GM21737 (cell line): Measurements from ENCODE around the gene BAK1.

Experiments
- ATAC-seq: cut with Tn5 transposase; IDR thresholded peaks from one replicate; pipeline ENCODE4 v1.9.1; 2021; ENCODE audit warnings: mild to moderate bottlenecking, moderate library complexity; ENCODE audit not compliant: unreplicated experiment

BAK1 gene

DNA sequence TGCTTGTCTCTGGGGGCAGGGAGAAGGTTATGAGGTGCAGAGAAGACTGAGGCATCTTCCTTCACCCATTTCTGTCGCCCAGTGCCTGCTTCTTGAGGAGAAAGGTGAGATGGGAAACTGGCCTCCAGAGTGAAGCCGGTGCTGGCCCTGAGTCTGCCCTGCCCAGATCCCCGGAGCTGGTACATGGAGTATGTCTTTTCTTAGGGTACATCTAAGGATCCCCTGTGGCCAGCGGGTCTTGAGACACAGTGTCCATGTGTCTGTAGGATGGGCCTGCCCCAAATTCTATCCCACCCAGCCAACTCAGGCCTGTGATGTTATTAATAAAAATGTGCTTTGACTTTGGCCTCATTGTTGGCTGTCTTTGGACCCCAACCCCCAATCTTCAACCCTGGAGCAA is 8.8 kb upstream of the BAK1 start:
- no peak for ATAC-seq

DNA sequence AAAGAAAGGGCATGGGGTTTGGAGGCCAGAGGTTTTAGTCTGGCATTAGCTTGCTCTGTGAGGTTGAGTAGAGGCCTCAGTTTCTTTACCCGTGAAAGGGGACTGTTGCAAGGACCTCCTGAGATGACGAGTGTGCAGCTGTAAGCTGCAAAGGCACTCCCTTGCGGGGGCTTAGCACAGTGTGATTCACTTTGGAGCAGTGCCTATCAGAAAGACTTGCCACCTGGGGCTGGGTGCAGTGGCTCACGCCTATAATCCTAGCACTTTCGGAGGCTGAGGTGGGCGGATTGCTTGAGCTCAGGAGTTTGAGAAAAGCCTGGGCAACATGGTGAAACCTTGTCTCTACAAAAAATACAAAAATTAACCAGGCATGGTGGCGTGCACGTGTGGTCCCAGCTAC is 7.5 kb upstream of the BAK1 start:
- ATAC-seq = no peak

DNA sequence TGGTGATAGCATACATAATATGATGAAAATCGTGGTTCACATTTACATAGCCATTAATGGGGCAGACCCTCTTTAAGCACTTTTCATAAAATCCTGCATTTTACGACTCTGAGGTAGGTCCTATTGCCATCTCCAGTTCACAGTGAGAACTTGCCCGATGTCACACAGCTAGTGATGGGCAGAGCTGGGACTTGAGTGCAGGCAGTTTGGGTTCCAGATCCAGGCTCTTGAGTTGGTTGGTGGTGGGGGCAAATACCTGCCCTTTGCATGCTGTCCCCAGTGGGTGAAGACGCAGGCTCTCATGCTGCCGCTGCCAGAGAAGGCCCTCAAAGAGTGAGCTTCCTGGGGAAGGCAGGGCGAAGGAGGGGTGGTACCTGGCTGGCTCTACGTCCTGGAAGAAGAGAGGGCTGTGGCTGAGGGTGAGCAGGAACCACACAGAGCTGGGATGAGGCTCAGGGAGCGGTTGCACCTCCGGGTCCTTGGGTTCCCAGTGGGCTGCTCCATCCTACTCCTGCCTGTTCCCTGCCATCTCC is 6.1 kb upstream of the BAK1 start:
- no peak for ATAC-seq

GRCh38 chr6:33585403-33586107 is 5.5 kb upstream of the BAK1 start:
- ATAC-seq = no peak

- no peak for ATAC-seq
Measured at GRCh38 chr6:33584700-33585402, 4.8 kb upstream of the BAK1 start.

GRCh38 chr6:33583591-33584155 is 3.6 kb upstream of the BAK1 start:
- ATAC-seq = no peak

DNA sequence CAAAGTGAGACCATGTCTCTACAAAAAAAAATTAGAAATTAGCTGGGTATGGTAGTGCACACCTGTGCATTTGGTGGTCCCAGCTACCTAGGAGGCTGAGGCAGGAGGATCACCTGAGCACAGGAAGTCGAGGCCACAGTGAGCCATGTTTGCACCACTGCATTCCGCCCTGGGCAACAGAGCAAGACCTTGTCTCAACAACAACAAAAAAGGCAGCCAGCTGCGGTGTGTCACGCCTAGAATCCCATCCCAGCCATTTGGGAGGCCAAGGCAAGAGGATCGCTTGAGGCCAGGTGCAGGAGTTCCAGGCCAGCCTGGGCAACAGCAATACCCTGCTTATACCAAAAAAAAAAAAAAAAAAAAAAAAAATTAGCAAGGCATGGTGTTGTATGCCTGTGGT is 1.1 kb upstream of the BAK1 start:
- no peak for ATAC-seq

DNA sequence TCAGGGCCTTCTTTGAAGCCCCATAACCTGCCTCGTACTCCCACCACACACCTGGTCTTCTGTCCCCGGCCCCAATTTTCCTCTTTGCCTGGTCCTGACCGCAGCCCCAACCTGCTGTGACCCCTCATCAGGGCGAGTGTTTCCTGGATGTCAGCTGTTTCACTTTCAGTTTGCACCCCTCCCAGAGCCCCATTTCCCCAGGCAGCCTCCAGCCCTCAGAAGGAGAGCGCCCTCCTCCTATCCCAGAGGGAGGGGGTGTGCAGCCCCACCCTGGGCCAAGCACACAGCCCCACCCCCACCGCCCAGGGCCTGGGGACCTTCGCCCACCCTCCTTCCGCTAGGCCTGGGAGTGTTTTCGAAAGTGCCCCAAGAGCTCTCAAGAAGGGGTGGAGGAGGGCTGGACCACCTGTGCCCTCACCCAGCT is 1.5 kb downstream of the BAK1 start:
- ATAC-seq = no peak

DNA sequence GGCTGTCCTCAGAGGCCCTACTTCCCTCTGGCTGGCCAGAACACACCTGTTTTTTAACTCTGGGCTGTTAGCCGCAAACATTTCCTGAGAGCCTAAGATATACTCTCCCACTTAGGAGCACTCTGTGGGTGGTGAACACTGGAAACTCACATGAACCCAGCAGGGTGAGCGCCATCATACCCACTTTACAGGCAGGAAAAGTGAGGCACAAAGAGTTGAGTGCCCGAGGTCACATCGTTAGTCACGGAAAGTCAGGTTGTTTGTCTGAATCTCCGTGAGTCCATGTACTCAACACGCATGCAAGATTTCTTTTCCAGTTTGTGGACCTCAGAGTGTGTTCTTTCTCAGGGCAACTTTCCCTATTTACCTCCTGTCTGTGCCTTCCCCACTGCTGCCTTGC is 1.9 kb downstream of the BAK1 start:
- ATAC-seq = no peak

DNA sequence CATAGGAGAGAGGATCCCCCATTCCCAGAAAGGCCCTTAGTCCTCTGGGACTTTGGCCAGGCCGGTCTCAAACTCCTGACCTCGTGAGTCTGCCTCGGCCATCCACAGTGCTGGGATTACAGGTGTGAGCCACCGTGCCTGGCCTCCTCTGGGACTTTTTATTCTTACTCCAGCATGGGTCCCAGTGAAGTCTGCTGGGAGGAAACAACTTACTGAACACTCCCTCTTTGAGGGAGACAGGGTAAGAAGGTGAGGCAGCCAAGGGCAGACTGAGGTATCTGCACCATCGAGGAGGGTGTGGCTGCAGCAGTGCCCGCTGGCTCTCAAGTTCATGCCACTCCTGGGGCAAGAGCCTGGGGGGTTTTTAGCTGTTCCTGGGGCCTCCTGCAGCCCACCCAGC is 2.4 kb downstream of the BAK1 start:
- no peak for ATAC-seq

DNA sequence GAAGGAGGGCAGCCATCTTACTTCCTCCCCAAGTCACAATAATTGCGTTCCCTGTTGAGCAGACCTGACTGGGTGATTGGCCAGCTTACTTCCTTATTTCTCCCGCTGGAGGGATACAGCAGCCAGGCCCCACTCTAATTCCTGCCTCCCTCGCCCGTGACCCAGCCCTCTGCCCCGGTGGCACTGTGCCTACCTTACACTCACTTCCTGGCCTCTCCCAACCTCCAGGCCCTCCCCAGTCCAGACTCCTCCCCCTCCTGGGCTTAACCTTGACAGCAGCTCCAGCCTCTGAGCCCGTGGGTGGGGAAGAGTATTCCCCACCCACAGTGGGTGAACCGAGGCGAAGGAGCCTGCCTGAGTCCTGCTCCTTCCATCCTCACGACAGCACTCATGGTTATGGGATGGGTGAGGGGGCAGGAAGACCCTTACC is 3.0 kb downstream of the BAK1 start:
- no peak for ATAC-seq

GRCh38 chr6:33576668-33577067 is 3.4 kb downstream of the BAK1 start:
- ATAC-seq = no peak

GRCh38 chr6:33575211-33575610 is 4.9 kb downstream of the BAK1 start:
- no peak for ATAC-seq

- ATAC-seq = no peak
Measured at GRCh38 chr6:33571637-33572316, 8.3 kb downstream of the BAK1 start.

GRCh38 chr6:33570806-33571636 is 9.1 kb downstream of the BAK1 start:
- peak; percentile 78 for ATAC-seq

DNA sequence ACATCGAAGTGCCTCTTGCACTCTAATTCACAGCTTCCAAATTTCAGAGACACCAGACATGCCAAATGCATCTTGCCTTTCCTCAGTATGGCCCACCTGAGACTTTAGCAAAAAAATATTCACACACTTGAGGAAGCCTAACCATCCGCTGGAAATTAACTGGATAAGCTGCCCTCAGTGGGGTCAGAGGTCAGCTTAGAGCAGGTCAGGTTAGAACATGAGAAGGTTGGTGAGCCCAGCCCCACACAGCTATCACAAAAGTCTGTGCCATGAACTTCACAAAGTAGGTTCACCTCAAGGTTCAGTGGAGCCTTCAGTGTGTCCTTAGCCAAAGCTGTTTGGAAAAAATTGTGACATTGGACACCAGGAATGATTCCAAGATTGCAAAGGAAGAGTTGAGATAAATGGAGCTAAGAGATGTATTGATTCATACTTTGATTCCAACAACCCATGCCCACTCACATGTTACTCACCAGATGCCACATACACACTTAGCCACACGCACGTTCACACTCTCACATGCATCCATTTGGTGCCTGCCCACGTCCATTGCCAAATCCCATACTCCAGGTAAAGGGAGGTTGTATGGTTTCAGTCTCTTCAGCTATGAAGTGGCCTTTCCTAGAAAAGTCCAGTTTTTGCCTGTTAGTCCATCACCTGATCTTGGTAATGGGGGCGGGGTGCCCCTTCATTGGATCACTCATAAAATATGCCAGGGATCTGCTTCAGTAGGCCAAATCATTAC is 11.1 kb downstream of the BAK1 start:
- ATAC-seq = no peak

DNA sequence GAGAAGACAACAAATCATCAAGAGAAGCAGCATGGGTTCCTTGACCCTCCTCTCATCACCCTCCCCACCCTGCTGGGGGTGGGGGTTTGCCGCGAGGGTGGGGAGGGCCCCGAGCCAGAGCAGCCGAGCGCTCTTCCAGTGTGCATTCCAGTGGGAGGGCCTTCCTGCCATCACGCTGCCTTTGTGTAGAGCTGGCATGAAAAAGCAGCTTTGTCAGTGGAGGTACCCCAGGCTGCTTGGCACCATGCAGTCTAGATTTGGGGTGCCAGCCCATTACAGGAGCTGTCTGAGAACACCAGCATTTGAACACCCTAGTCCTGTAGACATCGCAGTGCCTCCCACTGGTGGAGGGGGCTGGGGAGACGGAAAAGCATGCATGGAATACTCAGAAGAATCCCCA is 12.2 kb downstream of the BAK1 start:
- no peak for ATAC-seq

- ATAC-seq = no peak
Measured at GRCh38 chr6:33566182-33567084, 13.6 kb downstream of the BAK1 start.

DNA sequence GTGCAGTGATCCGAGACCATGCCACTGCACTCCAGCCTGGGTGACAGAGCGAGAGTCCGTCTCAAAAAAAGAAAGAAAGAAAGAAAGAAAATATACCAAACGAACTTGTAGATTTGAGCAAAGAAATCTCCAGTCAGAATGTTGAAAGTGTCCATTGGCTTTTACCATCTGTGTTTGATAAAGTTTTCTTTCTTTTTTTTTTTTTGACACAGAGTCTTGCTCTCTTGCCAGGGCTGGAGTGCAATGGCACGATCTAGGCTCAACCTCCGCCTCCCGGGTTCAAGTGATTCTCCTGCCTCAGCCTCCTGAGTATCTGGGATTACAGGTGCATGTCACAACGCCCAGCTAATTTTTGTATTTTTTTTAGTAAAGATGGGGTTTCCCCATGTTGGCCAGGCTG is 21.3 kb downstream of the BAK1 start:
- no peak for ATAC-seq
